NOMO-1 treated with DMSO at 0.1 percent for 48 hours (cell line): ENCODE results near the gene NLRP13.
"Not testable (repeated sequence)": the region's sequence is repeated elsewhere in the genome, so short reads cannot be mapped to it uniquely, and the experiment has no call there.

ENCODE experiments used
- DNase-seq: peaks from one replicate; lab custom pipeline; 2025; ENCODE audit not compliant: unreplicated experiment; lab: John Stamatoyannopoulos, UW

NLRP13 gene, protein sequence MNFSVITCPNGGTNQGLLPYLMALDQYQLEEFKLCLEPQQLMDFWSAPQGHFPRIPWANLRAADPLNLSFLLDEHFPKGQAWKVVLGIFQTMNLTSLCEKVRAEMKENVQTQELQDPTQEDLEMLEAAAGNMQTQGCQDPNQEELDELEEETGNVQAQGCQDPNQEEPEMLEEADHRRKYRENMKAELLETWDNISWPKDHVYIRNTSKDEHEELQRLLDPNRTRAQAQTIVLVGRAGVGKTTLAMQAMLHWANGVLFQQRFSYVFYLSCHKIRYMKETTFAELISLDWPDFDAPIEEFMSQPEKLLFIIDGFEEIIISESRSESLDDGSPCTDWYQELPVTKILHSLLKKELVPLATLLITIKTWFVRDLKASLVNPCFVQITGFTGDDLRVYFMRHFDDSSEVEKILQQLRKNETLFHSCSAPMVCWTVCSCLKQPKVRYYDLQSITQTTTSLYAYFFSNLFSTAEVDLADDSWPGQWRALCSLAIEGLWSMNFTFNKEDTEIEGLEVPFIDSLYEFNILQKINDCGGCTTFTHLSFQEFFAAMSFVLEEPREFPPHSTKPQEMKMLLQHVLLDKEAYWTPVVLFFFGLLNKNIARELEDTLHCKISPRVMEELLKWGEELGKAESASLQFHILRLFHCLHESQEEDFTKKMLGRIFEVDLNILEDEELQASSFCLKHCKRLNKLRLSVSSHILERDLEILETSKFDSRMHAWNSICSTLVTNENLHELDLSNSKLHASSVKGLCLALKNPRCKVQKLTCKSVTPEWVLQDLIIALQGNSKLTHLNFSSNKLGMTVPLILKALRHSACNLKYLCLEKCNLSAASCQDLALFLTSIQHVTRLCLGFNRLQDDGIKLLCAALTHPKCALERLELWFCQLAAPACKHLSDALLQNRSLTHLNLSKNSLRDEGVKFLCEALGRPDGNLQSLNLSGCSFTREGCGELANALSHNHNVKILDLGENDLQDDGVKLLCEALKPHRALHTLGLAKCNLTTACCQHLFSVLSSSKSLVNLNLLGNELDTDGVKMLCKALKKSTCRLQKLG

DNA sequence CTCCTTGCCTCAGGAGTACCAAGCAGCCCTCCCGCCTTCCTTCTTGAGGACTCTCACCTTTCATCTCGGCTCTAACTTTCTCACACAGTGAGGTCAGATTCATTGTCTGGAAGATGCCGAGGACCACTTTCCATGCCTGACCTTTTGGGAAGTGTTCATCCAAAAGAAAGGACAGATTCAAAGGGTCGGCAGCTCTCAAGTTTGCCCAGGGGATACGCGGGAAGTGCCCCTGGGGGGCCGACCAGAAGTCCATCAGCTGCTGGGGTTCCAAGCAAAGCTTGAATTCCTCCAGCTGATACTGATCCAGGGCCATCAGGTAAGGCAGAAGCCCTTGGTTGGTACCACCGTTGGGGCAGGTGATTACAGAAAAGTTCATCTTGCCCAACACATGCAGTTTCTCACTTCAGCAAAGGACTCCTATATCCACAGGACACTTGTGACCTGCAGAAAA lies at the start of gene NLRP13:
TSS of gene NLRP13 (minus strand) at position 401 of the 451 bp plus-strand sequence. CDS start at position 376, 25 bp downstream.
- no peak for DNase-seq

DNA sequence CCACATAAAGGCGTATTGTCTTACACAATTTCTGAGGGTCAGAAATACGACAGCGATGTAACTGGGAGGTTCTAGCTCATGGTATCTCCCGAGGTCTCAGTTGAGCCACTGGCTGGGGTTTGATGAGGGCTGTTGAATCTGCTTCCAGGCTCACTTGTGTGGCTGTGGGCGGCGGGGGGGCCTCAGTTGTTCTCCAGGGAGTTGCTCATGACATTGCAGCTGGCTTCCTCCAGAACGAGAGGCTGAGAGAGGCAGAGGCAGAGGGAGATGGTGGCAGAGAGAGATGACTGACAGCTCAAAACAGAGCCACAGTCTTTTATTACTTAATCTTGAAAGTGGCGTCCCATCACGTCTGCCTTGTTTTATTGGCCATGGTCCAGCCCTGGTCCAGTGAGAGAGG lies 48.3 kb upstream of the NLRP13 start:
- DNase-seq: no peak

DNA sequence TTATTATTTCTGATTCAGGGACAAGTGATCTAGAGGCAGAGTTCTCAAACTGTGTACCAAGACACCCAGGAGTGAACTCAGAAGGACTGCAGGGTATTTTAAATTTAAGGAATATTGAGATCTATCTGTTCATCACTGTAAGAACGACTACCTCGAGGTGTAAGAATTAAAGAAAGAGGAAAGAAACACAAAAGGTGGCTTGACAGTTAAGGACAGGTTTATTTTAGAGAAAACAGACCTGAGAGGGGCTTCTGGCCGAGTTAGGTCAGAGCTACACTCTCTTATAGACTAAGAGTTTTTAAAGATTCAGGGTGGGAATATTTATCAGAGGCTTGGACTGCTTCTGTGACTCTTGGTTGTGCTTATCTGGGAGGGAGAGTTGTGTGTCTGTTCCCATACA lies 41.8 kb upstream of the NLRP13 start:
- no peak for DNase-seq

DNA sequence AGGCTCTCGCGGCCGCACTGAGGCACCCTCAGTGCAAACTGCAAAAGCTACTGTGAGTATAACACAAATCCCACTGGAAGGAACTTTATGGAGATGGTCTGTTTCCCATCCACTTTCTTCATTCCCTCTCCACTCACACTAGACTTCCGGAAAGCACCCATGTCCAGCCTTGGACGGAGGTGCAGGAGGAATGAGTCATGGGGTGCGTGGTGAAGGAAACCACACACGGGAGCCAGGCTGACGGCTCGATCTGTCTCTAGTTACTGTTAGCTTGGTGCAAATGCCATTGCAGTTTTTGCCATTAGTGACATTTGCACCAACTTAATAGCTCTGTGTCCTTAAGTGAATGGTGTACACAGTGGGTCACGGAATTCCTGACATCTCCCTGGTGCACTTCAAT lies 30.1 kb upstream of the NLRP13 start:
- DNase-seq: no peak

DNA sequence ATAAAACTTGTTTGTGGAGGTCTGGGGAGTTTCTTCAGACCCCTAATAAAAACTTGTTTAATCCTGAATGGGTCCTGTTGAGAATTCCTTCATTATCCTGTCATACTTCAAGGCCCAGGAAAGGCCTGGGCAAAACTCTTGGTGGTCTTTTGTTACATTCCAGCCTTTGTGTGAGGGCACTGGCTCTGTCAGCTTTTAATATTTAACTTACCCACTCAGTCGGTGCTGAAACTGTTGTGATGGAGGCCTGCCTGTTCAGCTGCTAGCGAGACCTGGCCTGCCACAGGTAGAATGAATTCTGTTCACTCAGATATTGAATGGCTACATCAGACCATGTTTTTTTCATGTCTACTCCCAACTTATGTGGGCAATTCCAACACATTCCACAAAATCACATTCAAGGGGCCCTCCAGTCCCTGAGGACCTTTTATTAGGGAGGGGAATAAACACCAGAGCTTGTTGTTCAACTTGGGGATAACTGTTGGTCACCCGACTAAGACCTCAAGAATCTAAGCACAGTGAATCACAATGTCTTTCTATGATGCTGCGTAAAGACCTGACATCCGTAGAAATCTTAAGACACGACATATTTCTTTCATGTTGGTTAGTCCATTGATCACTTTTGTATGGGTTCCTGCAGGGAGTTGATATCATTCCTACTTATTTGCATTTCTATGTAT lies 28.0 kb upstream of the NLRP13 start:
- DNase-seq: no peak

DNA sequence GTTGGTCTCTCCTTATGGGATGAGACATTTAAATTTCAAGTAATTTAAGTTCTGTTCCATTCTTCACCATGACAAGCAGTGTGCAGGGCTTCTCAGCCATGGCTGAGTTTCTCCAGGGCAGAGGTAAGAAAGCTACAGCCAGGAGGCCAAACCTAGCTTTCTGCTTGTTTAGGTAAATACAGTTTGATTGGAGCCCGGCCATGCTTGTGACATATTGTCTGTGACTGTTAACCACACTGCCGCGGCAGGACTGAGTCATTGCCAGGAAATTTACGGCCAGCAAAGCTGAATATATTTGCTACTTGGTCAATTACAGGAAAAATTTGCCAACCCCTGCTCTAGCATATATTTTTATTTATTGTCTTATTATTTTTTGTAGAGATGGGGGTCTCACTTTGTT lies 26.2 kb upstream of the NLRP13 start:
- DNase-seq: no peak

DNA sequence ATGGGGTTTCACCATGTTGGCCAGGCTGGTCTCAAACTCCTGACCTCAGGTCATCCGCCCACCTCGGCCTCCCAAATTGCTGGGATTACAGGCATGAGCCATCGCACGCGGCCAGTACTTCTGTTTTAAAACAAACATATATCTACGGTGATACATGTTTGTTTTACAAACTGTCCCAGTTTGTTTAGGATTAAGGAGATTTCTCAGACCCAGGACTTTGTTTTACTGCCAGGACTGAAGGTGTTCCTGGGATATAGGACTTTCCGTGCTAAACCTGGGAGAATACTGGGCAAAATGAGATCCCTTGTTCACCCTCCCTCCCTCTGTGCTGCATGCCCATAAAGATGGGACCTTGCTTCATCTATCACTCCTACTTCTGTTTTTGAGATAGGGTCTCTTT lies 24.3 kb upstream of the NLRP13 start:
- no peak for DNase-seq

DNA sequence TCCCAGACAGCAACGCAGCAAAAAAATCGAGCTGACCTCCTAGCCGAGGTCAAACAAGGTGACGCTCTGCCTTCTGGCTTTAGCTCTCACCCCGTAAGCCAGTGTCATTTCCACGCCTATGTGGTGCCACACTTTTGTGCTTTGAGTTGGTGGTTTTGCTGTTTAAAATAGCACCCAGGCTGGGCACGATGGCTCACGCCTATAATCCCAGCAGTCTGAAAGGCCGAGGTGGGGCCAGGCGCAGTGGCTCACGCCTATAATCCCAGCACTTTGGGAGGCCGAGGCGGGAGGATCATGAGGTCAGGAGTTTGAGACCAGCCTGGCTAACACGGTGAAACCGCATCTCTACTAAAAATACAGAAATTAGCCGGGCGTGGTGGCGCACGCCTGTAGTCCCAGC lies 18.4 kb upstream of the NLRP13 start:
- not testable (repeated sequence) for DNase-seq

DNA sequence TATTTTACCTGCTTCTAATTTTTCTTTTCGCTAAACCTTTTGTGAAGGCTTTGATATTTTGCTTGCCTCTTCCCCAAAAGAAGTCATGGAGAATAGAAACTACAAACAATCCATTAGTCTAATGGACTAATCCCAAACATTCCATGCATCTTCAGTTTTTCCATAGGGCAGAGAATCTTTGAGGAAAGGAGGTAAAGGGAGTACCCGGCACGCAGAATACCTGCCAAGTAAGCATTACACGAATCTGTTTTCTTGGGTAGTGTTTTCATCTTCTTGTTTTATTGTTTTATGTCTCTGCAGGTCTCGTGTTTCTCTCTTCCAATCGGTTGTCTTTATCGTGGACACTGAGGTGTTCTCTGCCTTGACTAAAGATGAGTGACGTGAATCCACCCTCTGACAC lies 15.4 kb upstream of the NLRP13 start, which contains the start of gene NLRP8:
TSS of gene NLRP8 (plus strand) at position 301 of the 400 bp plus-strand sequence.
- no peak for DNase-seq

DNA sequence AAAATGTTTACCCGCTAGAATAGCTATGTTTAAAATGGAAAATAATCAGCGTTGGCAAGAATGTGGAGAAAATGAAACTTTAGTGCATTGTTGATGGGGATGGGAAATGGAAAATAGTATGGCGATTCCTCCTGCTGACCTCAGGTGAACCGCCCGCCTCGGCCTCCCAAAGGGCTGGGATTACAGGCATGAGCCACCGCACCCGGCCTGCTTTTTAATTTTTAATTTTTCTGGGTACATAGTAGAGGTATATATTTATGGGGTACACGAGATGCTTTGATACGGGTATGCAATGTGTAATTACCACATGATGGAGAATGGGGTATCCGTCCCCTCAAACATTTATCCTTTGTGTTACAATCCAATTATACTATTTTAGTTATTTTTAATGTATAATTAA lies 8.2 kb upstream of the NLRP13 start:
- DNase-seq: no peak

DNA sequence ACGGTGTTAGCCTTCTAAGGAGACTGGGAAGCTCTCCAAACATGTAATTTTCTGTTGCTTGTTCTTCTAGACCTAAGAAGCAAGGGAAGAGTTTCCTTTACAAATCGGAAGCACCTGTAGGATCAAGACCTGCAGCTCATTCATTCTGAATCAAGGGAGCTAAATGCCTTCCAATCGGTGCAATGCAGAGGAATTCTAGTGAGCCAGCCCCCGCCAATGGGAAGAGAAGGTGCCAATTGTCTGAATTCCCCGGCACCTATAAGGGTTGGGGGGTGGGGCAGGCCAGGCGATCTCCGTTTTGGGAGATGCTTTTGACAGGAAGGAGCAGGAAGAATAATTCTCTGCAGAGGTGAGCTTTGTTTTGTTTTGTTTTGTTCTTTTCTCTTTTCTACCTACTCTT lies 7.1 kb upstream of the NLRP13 start:
- no peak for DNase-seq

DNA sequence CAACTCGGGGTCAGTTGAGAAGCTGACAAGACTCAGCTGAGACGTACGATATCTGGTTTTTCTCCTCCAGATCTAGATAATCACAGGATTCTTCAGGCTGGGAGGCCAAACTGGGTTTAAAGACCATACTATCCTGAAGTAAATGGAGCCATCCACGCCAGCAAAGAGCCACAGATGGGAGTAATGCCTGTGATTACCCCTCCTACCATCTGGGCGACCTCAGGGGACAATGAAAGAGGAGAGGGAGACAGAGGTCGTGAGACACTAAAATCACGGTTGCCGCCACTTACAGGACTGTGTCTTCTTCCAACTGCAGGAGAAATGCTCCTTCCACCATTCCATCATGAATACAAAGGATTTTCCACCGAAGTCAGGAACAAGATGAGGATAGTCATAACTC lies 3.1 kb upstream of the NLRP13 start:
- no peak for DNase-seq

DNA sequence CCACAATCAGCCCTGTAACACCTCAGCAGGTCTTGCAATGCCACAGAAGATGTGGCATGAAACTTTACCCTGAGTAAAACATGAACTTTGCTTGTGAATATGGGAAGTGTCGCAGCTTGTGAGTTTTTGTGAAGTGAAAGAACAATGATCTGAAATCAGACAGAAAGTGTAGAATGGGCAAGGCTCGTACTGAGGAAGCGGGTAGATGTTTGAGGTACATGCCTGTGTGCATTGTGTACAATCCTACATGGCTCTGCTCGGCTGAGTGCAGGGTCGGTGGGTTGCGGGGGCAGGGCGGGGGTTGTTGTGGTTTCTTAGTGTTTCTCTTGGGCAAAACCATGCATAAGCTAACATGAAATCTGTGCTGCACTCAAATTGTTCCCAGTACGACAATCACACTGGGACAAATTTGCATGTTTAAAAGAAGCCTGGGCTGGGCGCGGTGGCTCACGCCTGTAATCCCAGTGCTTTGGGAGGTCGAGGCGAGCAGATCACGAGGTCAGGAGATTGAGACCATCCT lies 1.1 kb downstream of the NLRP13 start:
- DNase-seq: no peak

DNA sequence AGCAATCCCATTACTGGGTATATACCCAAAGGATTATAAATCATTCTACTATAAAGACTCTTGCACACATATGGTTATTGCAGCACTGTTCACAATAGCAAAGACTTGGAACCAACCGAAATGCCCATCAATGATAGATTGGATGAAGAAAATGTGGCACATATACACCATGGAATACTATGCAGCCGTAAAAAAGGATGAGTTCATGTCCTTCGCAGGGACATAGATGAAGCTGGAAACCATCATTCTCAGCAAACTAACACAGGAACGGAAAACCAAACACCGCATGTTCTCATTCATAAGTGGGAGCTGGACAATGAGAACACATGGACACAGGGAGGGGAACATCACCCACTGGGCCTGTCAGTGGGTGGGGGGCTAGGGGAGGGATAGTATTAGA lies 2.9 kb downstream of the NLRP13 start:
- not testable (repeated sequence) for DNase-seq

DNA sequence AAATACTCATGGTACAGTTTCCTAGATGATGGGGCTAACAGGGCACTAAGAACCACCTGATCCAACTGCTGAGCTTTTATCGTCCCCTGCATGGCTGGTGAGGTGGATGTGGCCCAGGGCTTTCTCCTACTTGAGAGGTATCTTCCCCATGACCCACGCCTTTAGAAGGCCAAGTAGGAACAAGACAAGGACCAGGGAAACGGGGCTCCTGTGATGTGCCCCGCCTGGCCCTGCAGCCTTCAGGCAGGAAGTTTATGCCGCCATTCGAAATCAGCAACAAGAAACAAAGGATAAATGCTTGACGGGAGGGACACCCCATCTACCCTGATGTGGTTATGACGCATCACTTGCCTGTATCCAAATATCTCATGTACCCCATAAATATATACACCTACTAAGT lies 4.1 kb downstream of the NLRP13 start:
- no peak for DNase-seq

DNA sequence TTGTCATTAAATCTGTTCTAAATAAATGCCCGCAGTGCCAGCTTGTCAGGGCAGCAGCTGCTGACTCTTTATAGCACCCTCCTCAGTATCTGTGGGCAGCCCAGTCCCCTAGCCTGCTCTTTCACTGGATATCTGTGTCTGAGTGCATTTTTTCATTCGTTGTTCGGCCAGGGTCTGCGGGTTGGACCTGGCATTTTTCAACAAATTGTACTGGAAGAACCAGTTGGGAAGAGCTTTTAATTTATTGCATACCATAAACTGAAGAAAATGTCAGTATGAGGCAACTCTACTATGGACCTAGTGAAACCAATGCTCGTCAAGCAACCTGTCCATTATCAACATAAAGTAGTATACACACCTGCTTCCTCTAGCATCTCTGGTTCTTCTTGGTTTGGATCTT lies 8.6 kb downstream of the NLRP13 start:
- no peak for DNase-seq

DNA sequence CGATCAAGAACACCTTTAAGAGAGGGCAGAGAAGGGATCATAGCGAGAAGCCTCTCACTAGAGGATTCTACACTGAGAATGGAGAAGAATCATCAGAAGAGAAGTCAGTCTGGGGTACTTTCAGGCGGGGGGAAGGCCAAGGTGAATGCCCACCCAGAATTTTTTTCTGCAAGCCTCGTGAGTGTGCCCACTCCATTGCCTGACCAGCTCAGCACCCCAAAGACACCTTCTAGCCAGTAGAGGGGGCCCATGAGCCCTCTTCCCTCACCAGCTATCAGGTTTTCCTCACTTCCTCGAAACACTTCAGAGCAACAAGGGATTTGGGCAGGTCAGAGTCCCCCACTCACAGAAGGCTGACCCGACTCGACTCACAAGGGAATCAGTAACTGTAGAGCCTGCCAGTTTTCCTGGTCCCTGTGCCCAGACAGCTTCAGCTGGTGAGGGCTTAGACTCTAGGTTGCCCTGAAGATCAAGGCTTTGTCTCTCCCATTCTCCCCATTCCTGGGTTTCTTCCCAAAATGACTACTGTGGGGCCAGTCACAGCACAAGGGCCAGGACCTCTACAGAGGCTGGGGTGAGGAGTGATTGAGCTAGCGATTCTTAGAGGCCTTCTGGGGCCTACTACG lies 18.4 kb downstream of the NLRP13 start:
- DNase-seq: no peak

DNA sequence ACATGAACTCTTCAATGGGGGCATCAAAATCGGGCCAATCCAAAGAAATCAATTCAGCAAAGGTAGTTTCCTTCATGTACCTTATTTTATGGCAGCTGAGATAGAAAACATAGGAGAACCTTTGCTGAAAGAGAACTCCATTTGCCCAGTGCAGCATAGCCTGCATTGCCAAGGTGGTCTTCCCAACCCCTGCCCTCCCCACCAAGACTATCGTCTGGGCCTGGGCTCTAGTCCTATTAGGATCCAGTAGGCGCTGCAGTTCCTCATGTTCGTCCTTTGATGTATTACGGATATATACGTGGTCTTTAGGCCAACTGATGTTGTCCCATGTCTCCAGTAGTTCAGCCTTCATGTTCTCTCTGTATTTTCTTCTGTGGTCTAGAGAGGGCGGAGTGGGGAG lies 19.2 kb downstream of the NLRP13 start:
- DNase-seq: no peak

DNA sequence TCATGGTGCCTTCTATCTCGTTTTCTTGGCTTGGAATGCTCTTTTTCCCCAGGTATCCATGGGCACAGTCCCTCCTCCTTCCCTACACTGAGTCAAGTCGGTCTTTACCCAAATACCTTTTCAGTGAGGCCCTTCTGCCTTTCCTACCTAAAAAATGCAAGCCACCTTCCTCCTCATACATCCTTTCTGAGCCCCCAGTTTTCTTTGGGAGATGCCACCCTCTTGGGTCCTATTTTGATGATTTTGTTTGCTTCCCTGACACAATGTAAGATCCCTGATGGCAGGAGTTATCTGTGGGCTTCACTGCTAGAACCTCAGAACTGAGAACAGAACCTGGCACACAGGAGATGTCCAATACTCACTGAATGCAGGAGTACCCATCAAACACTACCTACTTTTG lies 22.3 kb downstream of the NLRP13 start:
- DNase-seq: no peak

DNA sequence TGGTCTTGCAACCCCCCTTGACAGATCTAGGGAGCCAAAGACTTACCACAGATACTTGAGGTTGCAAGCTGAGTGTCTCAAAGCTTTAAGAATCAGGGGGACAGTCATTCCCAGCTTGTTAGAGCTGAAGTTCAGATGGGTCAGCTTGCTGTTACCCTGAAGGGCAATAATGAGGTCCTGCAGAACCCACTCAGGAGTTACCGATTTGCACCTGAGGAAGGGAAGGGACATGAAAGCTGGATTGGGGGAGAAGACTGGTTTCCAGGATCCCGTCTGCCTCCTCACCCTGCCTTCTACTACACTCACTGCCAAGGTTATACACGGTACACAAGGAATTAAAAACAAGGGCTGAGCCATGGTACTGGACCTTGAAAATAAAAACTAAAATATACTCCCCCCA lies 24.4 kb downstream of the NLRP13 start:
- DNase-seq: no peak
